Fibroblast of skin of right quadriceps (primary cell): ENCODE results near the gene ANKRD27.
A peak's percentile ranks its signal among the peaks of the same experiment; 100 is the strongest.
"Not testable (repeated sequence)": the region's sequence is repeated elsewhere in the genome, so short reads cannot be mapped to it uniquely, and the experiment has no call there.

ENCODE experiments used
- DNase-seq: peaks from one replicate; pipeline ENCODE4 v3.0.0-alpha.2; 2013

The ANKRD27 gene

GRCh38 chr19:32688311-32688710, 13.3 kb upstream of the ANKRD27 start:
- no peak for DNase-seq

DNA sequence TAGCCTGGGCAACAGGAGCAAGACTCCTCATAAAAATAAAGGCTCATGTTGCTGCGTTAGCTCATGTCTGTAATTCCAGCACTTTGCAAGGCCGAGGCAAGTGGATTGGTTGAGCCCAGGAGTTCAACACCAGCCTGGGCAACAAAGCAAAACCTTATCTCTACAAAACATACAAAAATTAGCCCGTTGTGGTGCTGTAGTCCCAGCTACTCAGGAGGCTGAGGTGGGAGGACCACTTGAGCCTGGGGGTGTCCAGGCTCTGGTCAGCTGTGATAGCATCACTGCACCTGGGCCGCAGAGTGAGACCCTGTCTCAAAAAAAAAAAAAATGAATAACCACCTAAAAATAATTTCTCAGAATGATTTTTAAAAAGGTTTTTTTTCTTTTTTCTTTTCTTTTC, 12.7 kb upstream of the ANKRD27 start:
- no peak for DNase-seq

DNA sequence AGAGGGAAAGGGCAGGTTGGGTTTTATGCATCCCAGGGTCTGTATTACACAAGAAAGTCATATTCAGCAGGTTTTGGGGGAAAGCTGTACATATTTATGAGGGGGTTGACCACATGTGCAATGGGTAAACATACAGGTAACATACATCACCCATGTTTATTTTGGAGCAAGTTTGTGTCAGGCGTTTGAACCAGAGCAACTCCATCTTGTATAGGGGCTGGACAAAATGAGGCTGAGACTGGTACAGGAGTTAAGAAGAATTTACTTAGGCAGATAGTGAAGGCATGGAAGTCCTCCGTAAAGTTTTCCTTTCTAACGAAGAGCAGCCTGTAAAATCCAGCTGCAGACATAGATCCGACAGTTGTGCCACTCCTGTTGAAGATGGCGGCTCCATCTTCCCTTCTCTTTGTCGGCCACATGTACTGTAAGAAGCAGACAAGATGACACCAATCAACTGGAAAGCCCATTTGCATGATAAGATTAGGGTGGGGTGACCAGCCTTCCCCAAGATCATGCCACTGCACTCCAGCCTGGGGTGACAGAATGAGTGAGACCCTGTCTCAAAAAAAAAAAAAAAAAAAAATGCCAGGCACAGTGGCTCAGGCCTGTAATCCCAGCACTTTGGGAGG, 12.0 kb upstream of the ANKRD27 start:
- no peak for DNase-seq

DNA sequence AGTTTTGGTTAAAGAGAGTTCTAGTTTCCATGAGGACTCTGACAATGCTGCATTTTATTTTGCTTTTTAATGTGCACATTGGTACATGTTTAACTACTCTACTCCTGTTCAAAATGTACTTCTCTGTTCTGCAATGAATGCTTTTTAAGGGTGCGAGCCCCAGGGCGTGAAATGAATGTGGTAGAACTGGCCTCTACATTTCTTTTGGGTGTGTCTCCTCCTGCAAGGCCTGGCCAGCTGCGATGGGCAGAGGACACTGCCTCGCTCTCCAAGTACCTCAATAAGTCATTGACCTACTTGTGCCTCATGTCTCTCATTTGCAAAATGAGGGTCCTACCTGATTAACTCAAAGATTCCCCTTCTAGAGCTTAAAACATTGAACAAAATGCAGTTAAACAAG, 7.3 kb upstream of the ANKRD27 start:
- DNase-seq, result no peak

DNA sequence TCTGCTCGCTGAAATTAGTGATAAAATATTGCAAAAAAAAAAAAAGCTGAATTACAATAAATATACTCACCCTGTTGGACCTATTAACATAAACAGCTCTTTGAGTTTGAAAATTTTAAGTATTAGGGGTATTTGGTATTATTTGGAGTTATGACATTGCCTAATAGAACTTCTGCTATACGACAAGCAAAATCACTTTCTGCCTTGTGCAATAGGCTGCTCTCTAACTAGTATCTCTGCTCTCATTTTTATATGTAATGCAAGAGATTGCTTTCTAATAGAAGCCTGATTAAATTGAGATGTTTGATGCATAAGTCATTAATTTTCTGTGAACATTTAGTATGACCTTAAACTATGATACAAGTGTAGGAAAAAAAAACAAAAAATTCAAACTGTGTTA, 6.0 kb upstream of the ANKRD27 start:
- DNase-seq, result no peak

DNA sequence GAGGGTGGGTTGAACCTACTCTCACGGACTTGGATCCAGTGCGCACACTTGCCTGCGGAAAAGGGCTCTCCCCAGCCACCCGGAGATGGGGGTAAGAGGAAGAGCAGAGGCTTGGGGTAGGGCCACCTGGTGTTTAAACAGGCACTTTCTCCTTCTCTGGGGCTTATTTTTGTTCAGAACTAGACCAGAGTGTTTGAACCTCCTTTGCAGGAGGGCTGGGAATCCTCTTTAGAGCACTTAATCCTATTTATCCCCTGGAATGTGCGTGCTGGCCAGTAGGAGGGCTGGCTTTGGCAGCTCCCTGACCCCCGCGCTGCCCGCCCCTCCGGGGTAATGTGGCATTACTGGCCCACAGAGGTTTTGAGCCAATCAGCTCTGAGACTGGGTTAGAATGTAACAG, 2.7 kb upstream of the ANKRD27 start:
- no peak for DNase-seq

DNA sequence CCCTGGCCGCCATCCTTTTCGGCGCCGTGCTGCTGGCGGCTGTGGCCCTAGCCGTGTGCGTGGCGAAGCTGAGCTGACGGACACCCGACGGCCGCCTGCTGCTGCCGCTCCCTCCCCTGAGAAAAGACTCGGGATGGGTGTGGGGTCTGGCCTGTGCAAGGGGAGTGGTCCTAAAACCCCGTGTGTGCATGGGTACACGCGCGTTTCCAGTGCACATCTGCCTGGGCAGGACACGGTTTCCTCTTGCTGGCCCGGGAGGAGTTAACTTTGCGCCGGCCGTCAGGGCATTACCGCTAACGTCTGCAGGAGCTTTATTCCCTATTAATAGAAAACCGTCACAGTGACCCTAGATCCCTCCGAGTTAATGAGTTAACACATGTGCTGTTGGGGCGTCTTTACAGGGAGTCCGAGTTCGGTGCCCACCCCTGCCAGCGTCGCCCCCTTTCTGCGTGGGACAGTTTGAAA, 1.9 kb upstream of the ANKRD27 start:
- DNase-seq, result no peak

- no peak for DNase-seq
These were observed 1.4 kb upstream of the ANKRD27 start for GRCh38 chr19:32676186-32676894.

GRCh38 chr19:32675720-32676185, 773 bp upstream of the ANKRD27 start, which contains the start of gene RGS9BP:
RGS9BP (plus strand) TSS chr19:32675848; CDS start chr19:32676264, 416 bp downstream.
- peak; percentile 53 for DNase-seq

DNA sequence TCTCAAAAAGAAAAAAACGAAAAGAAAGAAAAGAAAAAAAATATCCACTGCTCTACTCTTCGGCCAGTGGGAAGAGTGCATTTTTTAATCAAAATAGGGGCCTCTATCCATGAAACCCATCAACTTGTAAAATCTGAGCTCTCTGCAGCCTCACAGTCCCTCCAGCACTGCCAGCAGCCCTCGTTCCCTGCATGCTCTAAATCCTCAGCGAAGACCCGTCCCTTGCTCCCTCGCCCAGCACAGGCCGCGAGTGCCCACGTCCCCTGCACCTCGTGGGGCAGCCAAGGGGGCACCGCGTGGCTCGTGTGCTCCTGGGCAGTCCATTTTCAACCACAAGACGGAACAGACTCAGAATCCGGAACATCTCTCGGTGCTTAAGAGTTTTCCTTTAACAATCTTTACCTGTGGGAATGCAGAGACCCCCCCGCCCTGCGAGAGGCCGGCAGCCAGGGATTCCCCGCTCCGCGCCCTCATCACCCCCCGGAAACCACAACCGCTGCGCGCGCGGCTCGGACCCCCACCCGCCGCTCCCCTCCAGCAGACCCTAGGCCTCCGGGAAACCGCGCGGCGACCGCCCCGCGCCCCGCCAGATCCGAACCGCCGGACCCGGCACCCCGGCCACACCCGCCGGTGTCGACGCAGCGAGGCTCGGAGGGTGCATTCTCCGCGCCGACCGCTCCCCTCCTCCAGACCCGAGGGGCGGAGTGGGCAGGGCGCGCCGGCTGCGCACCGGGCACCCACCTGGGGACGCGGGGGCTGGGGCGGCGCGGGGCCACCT, 638 bp downstream of the ANKRD27 start:
- DNase-seq, result no peak

- DNase-seq, result no peak
These were observed 1.4 kb downstream of the ANKRD27 start for GRCh38 chr19:32673573-32673972.

DNA sequence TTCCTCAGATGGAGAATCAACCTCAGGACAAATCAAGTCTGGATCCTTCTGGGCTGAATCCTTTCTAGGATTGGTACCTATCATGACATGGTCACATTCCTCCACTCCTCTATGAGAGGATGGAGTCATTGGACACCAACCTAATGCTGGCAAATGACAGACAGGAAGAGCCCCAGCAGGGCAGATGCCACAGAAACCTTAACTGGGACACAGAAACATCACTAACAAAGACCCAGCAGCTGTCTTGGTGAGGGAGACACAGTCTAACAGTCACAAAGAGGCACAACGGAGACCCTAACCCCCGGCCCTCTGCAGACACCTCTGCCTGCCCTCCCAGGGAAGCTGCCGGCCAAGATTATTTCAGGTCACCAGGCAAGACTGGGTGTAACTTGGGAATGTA, 2.1 kb downstream of the ANKRD27 start:
- DNase-seq, result no peak

GRCh38 chr19:32671883-32672593, 2.9 kb downstream of the ANKRD27 start:
- no peak for DNase-seq

DNA sequence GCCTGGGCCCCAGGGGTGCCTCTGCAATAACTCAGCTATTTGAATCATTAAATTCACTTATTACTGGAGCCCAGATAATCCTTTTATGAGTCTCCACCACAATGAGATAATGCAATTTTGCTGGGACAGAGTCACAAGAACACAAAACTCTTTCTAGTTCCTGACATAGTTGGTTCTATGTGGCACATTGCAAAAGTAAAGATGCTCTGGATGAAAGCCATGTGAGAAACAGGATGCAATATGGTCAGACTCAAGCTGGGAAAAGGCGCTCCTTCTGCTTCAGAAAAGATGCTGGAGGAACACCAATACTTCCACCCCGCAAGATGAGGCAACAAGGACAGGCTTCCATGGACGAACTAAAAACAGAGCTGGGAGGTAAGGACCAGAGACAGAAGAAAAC, 5.7 kb downstream of the ANKRD27 start:
- no peak for DNase-seq

DNA sequence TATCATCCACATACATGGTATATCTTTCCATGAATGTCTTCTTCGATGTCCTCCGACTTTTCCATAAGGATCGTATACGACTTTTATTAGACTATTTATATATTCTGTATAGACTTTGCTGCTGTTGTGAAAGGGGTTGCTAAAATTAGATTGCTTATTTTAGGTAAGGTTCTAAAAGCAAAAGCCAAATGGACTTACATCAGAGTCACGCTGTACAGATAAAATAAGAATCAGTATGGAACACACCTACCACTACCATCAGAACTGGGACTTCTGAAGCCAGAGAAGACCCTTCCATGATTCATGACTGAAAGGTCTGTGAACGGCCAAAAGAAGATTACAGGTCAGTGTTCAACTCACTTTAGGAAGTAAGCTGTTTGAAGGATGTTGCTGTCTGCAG, 8.9 kb downstream of the ANKRD27 start:
- no peak for DNase-seq

DNA sequence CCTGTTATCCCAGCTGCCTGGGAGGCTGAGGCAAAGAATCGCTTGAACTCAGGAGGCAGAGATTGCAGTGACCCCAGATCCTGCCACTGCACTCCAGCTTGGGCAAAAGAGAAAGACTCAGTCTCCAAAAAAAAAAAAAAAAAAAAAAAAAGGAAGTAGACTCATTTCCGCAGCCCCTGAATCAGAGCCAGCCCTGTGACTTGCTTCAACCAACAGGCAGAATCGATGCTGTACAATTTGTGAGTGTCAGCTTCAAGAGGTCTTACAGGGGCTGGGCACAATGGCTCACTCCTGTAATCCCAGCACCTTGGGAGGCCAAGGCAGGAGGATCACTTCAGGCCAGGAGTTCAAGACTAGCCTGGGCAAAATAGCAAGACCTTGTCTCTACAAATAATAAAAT, 12.8 kb downstream of the ANKRD27 start:
- peak; percentile 21 for DNase-seq

GRCh38 chr19:32661318-32661717, 13.7 kb downstream of the ANKRD27 start:
- DNase-seq, result no peak

GRCh38 chr19:32658527-32658926, 16.5 kb downstream of the ANKRD27 start:
- no peak for DNase-seq

DNA sequence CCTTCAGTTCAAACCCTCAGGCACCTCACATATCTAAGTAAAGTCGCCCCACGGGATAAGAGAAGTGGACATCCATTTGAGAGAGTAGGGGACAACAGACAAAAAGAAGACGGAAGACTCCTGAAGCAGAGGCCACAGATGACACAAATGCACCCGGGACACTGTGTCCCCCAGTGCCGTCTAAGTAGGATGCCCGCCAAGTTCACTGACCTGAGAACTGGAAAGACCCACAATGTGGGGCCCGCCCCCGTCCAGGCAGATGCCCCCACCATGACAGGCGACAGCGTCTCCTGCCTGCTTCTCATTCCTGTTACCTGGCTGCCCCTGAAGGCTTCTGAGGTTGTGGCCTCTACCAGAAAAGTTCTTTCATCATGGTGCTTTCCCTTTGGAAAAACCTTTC, 16.9 kb downstream of the ANKRD27 start:
- no peak for DNase-seq

DNA sequence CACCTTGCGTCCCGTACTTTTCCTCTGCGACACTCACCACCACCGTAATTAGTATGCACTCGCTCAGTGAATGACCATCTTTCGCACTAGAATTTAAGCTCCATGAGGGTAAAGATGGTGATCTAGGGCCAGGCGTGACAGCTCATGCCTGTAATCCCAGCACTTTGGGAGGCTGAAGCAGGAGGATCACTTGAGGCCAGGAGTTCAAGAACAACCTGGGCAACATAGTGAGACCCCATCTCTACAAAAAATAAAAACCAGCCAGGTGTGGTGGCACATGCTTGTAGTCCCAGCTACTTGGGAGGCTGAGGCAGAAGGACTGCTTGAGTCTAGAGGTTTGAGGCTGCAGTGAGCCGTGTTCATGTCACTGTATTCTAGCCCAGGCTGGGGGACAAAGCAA, 18.6 kb downstream of the ANKRD27 start:
- not testable (repeated sequence) for DNase-seq

DNA sequence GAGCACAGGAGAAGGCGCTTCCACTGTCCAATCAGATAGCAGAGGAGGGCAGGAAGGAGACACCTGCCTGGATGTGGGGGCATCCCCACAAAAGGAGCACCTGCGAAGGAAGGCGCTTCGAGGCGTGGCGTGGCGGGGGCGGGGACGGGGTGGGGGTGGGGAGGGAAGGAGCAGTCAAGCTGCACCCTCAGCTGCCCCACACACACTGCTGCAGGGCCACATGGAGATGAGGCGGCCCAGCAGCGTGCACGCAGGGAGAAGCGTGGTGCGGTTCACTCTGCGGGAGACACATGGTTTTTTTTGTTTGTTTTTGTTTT, 21.4 kb downstream of the ANKRD27 start:
- DNase-seq, result no peak

DNA sequence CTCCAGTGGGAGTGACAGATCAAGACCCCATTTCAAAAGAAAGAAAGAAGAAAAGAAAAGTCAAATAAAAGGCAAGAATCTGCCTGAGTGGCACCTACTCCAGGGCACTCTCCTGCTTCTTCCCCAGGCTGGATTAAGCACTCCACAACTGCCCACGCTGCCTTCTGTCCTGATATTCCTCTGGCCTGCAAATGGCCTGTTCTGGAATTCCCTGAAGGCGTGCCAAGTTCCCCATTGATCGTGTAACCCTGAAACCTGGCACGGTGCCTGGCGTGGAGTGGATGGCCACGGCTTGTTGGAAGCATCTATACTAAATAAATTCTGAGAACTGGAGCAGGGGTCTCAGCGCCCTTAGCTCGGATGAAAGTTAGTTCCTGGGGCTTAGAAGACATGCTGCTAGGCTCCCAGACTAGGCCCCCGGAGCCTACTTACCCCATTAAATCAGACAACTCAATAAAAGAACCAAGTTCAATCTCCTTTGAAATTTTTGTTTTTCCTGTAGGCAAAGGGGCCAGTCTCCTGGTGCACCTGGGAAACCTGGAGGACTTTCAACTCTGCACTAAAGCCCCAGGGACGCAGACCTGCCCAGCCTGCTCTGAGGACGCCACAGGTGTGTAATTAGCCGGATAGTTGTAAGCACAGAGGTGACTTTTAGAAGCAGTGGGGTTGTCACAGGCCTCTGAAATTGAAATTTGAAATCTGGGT, 21.9 kb downstream of the ANKRD27 start:
- DNase-seq, result peak; percentile 20

DNA sequence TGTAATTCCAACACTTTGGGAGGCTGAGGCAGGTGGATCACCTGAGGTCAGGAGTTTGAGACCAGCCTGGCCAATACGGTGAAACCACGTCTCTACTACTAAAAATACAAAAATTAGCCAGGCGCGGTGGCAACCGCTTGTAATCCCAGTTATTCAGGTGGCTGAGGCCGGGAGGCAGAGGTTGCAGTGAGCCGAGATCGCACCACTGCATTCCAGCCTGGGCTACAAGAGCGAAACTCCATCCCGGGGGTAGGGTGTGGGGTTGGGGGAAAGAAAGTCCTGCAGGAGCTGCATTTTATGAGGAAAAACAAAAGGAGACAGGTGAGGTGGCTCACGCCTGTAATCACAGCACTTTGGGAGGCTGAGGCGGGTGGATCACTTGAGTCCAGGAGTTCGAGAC, 22.6 kb downstream of the ANKRD27 start:
- DNase-seq, result not testable (repeated sequence)
